ENCODE measurements around the gene PRRT3. TPM values are rescaled to one million over a fixed set of nuclear protein-coding genes. Genes with fewer than 3 reads are reported as not detected.
A peak's percentile ranks its signal among the peaks of the same experiment; 100 is the strongest.
"Not testable (repeated sequence)": the region's sequence is repeated elsewhere in the genome, so short reads cannot be mapped to it uniquely, and the experiment has no call there.

PRRT3 gene
- total RNA-seq, 1 donor from 2014 or later, result 3.0 TPM

DNA sequence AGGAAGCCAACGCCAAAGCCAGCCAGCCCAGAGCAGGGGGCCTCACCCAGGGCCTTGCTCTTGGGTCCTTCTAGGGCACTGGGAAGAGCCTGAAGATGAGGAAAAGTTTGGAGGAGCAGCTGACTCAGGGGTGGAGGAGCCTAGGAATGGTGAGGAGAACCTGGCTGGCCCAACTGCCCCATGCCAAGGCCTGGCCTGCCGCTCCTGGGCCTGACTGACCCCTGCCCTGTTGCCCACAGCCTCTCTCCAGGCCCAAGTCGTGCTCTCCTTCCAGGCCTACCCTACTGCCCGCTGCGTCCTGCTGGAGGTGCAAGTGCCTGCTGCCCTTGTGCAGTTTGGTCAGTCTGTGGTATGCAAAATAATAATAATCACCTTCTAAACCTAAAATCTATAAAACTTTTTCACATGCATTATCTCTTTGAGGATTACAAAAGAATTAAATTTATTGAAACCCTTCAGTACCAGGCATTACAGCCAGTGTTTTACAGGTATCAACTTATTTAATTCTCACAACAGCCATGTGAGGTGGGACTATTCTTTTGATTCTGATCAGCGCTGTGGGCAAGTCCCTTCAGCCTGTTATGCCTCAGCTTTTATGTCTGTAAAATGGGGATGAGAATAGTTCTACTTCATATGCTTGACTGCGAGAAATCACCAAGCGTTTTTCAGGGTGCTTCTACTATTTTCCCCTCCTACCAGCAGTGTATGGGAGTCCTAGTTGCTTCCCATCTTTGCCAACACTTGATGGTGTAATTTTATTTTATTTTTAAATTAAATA is 33.8 kb downstream of the PRRT3 start:
- no peak for DNase-seq (ENCODE audit: low read depth)

DNA sequence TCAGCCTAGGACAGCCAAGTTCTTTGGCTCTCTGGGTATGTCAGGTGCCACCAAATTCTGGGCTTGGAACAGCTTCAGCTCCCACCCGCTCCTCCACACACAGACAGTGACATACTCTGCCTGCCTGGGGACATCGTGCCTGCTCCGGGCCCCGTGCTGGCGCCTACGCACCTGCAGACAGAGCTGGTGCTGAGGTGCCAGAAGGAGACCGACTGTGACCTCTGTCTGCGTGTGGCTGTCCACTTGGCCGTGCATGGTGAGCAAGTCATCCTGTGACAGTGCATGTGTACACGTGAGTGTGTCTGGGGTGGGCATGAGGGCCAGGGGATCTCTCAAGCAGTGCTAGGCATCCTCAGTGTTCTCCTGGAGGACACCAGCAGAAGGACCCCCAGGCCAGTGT is 34.4 kb downstream of the PRRT3 start:
- no peak for DNase-seq (ENCODE audit: low read depth)

DNA sequence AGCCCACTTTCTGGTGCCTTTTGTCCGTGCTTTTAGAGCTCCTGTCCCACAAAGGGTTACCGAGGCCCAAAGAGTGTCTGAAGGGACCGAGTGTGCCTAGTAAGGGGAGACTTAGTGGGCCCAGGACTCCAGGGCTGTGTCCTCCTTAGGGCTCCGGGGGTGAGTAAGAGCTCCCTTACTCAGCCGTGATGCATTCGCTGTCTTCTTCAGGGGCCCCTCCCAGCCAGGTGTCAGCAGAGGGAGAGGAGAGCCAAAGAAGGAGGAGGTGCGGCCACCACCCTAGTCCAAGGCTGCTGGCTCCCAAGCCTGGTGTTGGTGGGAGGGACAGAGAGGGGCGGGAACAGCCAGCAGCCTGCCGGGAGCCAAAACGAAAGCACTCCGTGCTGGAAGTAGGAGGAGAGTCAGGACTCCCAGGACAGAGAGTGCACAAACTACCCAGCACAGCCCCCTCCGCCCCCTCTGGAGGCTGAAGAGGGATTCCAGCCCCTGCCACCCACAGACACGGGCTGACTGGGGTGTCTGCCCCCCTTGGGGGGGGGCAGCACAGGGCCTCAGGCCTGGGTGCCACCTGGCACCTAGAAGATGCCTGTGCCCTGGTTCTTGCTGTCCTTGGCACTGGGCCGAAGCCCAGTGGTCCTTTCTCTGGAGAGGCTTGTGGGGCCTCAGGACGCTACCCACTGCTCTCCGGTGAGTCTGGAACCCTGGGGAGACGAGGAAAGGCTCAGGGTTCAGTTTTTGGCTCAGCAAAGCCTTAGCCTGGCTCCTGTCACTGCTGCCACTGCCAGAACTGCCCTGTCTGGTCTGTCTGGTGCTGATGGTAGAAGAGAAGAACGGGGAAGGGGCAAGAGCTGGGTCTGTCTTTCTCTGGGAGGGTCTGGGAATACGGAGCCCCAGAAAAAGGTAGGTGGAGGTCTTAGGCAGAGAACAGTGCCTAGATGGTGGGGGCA is 35.2 kb downstream of the PRRT3 start, which contains the start of gene IL17RC:
IL17RC (plus strand) TSS at position 365 of the 947 bp plus-strand sequence; CDS start at position 583, 218 bp downstream.
- DNase-seq (ENCODE audit: low read depth), result peak; percentile 79

DNA sequence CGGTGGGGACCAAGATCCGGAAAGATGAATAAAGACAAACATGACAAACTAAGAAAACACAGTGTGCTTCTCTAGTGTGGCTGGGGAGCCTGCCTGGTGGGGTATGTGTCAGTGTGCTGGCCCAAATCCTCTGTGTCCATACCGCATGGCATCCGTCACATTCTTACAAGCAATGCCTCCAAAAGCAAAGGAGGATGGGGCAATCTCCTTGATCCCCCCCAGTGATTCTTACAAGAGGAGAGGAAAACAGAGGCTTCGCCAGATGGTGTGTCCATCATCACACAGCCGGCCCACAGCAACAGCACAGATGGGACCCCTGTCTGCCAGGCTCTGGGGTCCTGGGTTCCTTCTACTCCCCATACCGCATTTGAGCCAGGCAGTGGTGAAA is 35.9 kb downstream of the PRRT3 start:
- no peak for DNase-seq (ENCODE audit: low read depth)

DNA sequence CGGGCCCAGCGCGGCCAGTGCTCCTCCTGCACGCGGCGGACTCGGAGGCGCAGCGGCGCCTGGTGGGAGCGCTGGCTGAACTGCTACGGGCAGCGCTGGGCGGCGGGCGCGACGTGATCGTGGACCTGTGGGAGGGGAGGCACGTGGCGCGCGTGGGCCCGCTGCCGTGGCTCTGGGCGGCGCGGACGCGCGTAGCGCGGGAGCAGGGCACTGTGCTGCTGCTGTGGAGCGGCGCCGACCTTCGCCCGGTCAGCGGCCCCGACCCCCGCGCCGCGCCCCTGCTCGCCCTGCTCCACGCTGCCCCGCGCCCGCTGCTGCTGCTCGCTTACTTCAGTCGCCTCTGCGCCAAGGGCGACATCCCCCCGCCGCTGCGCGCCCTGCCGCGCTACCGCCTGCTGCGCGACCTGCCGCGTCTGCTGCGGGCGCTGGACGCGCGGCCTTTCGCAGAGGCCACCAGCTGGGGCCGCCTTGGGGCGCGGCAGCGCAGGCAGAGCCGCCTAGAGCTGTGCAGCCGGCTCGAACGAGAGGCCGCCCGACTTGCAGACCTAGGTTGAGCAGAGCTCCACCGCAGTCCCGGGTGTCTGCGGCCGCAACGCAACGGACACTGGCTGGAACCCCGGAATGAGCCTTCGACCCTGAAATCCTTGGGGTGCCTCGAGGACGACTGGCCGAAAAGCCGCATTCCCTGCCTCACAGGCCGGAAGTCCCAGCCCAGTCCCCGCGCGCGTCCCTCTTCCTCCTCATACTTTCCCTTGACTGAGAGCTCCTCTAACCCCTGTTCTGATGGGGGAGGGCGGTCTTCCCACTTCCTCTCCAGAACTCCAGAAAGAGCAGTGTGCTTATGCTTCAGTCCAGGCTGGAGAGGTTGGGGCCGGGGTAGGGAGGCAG is 36.7 kb downstream of the PRRT3 start:
- no peak for DNase-seq (ENCODE audit: low read depth)

DNA sequence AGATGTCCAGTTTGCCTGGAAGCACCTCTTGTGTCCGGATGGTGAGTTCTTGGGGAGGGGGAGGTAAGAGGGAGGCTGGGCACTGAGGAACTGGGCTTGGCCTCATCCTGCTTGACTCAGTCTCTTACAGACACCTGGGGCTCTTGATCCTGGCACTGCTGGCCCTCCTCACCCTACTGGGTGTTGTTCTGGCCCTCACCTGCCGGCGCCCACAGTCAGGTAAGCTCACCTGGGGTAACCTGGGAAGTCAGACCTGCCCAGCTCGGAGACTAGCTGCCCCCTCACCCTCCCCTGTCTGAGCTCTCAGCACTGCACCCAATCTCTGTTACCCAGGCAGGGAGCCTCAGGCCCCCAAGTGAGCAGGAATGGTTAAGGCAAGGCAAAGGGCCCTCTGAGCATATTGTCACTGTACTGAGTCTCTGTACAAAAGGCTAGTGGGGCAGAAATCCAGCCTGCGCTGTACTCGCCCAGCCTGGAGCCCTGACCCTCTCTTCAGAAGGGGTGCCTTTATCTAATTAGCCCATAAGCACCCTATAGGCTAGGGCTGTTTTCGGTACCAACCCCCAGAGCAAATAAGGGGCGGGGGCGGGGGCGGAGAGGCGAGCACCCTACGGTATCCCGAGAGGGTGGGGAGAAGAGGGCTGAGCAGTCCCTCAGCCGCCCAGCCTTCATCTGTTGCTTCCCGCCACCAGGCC is 37.5 kb downstream of the PRRT3 start:
- no peak for DNase-seq (ENCODE audit: low read depth)

DNA sequence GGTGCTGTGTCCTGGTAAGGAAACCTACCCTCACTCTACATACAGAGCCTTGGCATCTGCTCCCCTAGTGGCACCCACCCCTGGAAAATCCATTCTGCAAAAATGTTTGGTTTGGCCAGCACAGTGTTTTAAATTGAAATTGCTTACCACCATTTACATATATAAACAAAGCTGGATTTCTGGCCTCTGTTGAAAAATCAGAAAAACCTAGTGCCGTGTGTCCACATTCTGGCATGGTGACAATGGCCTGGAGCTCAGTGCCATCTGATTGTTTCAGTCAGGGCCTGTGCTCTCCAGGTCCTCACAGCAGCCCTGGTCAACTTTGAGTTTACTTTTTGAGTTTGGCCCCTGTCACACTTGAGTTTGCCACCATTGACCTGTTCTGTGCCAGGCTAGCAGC is 38.2 kb downstream of the PRRT3 start:
- DNase-seq (ENCODE audit: low read depth), result no peak

DNA sequence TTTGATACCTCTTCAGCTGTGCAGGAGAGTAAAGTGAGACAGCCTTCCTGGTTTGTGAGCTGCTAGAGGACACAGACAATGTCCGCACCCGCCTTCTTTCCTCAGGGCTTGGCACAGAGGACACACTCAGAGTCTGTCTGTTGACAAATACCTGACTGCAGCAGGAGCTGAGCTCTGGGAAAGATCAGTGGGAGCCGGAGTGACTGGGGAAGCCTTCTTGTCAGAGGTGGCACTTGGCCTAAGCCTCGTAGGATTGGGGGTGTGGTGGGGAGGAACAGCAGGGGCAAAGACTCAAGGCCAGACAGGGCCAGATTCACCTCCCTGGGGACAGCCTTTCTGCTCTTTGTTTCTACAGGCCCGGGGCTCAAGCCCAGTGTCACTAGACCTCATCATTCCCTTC is 38.6 kb downstream of the PRRT3 start:
- no peak for DNase-seq (ENCODE audit: low read depth)

DNA sequence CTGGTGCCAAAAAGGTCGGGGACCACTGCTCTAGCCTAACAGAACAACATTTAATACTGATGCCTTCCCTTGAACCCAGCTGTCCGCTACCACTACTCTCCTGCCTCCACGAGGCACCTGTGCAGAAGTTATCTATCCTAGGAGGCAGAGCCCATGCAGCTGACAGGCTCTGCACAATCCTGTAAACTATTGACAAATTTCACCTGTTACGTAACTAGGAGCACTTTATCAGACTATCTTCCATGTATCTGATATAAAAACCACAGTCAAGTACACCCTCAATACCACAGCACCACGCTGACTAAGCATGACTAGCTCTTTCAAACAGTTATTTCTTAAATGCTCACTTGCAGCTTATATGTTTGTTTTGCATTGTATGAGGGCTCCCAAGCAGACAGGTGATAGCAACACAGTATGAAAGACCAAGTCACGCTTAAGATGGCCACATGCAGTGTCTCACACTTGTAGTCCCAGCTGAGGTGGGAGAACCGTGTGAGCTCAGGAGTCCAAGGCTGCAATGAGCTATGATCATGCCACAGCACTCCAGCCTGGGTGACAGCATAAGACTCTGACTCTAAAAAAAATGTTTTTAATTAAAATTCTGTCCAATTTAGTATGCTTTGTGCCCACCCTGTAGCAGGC is 39.8 kb downstream of the PRRT3 start:
- DNase-seq (ENCODE audit: low read depth), result peak; percentile 76

DNA sequence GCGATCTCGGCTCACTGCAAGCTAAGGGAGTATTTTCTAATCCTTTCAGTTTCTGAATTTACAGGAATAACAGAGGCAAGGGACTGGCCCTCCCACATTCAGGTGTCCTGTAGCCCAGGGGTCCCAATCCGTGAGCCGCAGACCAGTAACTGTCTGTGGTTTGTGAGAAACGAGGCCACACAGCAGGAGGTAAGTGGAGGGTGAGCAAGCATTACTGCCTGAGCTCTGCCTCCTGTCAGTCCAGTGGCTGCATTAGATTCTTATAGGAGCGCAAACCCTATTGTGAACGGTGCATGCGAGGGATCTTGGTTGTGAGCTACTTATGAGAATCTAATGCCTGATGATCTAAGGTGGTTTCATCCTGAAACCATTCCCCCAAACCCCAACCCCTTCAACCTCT is 40.3 kb downstream of the PRRT3 start:
- DNase-seq (ENCODE audit: low read depth), result no peak

DNA sequence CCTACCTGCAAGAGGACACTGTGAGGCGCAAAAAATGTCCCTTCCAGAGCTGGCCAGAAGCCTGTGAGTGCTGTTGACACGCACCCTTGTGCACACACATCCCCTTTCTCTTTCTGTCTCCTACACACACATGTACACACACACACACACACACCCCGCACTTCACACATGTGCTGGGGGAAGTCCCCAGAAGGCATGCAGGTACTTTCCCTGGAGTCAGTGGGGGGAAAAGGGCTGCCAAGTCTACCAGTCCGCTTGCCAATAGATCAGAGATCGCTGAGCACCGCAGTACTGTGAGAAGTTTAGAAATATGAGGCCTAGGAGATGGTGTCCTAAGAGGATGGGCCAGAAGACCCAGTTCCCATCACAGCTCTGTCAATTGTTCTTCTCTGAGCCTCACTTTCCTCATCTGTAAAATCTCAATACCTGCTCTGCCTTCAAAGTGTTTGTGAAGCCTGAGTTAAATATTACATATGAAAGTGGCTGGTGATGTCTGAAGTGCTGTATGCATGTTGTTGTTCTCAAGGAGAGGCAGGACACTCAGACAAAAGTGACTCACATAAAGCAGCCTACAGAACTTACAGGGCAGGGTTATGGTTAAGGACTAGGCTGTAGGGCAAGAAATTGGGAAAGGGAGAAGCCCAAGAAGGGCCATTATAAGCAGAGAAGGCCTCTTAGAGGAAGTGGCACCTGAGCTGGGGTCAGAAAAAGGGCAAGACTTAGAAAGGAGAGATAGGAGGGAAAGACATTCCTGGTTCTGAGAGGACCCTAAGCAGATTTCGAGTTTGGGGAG is 42.8 kb downstream of the PRRT3 start:
- peak; percentile 56 for DNase-seq (ENCODE audit: low read depth)

DNA sequence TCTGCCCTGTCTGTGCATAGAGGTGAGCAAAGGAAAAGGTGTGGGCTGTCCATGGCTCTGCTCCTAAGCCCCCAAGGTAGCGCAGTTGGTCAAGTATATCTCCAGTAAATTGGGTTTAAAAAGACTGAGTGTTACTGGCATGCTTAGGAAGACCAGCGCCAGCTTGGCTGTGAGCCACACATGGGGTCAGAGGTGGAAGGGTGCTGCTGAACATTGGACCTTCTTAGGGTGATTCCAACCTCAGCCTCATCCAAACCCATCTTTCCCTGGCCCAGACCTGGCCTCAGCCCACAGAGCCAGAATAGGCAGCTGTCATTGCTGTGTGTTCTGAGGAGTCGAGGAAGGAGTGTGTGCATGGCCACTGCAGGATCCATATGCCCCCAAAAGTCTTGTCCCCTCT is 43.9 kb downstream of the PRRT3 start:
- no peak for DNase-seq (ENCODE audit: low read depth)

DNA sequence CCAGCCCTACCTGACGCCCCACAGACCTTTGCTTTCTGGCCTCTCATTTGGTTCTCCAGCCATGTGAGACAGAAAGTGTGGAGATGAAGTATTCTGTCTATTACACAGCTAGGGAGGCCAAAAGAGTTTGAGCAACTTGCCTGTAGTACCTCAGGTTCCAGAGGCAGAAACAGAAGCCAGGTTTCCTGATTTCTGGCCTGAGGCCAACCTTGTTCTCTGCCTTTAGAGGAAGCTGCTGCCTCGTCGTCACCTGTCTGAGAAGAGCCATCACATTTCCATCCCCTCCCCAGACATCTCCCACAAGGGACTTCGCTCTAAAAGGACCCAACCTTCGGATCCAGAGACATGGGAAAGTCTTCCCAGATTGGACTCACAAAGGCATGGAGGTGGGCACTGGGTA is 45.7 kb downstream of the PRRT3 start:
- DNase-seq (ENCODE audit: low read depth), result no peak

DNA sequence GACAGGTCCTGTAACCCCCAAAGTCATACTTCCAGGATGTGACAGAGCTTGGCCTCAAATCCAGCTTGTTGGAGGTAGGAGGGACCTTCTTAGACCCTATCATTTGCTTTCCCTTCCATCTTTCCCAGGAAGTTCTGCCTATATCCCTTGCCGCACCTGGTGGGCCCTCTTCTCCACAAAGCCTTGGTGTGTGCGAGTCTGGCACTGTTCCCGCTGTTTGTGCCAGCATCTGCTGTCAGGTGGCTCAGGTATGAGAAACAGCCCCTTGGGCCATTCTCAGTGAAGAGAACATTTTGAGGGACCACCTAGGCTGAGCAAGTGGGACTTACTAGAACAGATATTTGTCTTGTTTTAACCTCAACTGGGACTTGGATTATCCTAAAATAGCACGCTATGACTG is 48.3 kb downstream of the PRRT3 start:
- DNase-seq (ENCODE audit: low read depth), result no peak

DNA sequence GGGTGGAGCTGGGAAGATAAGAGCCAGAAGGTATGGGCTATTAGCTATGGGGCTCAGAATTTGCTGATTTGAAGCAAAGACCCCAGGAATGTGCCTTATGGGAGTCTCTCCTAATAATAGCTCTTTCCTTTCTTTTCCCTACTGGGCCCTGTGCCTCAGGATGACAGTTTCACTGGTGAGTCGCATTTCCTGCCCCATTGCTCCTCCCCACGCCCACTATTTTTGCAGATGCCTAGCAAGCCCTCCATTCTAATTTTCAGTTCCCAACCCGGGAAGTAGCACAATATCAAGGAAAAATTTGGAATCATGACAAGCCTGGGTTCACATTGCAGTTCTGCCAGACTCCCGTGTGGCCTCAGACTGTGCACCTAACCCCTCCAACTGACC is 49.0 kb downstream of the PRRT3 start:
- no peak for DNase-seq (ENCODE audit: low read depth)

DNA sequence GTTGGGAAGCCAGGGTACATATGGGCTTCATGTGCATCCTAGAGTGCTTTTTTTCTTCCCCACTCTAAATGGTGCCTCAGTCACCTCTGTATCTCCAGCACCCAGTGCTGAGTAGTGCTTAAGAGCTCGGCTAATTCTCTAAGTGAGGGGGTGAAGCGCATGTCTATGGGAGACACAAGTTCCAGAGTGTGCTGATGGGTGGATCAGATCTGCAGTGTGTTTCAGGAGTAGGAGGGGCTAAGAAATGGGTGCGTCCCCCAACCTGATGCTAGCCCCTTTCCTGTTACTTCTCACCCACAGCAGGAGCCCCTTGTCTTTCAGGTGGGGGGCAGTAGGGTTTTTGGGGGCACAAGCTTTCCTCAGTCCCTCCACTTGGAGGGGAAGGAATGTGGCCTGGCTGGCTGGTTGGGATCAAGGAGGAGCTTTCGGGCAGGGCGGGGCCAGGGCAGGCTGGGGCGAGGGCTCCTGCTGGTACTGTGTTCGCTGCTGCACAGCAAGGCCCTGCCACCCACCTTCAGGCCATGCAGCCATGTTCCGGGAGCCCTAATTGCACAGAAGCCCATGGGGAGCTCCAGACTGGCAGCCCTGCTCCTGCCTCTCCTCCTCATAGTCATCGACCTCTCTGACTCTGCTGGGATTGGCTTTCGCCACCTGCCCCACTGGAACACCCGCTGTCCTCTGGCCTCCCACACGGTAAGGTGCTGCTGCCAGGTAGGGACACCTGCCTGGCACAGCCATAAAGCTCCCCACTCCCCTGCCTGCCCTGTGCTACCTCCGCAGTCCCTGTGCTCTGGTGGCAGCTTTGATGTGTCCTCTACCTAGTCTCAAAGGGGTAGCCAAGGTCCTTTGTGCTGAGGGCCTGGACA is 49.6 kb downstream of the PRRT3 start, which contains the start of gene IL17RE:
IL17RE (plus strand) TSS at position 477 of the 866 bp plus-strand sequence; CDS start at position 562, 85 bp downstream.
- DNase-seq (ENCODE audit: low read depth), result no peak

DNA sequence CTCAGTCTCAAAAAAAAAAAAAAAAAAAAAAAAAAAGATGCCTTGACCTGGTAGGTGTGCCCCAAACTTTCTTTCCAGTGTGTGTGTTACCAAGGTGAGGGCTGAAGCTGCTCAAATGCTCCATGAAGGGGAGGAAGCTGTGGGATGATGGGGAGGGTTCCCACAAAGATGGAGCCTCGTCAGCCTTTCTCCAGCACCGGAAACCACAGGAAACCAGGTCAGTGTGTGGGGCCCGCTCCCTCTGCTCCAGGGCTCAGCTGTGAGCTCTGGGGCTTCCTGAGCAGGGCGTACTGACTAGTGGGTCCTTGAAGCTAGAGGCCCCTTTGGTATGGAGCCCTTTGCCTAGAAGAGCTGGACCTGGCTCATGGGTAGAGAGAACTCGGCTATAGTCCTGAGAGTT is 50.2 kb downstream of the PRRT3 start:
- no peak for DNase-seq (ENCODE audit: low read depth)

DNA sequence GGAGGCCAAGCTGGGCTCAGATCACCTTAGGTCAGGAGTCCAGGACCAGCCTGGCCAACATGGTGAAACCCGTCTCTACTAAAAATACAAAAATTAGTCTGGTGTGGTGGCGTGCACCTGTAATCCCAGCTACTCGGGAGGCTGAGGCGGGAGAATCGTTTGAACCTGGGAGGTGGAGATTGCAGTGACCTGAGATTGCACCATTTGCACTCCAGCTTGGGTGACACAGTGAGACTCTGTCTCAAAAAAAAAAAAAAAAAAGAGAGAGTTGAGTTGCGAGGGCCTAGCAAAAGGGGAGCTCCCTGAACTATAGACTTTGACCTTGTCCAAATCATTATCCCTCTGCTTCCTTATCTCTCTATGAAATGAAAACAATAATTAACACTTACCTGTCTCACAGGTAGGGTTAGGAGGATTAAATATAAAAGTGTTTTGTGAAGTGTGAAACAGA is 51.2 kb downstream of the PRRT3 start:
- not testable (repeated sequence) for DNase-seq (ENCODE audit: low read depth)

Measured in renal cortical epithelial cell (primary cell).